ENCODE data around the gene GPX6. TPM values are rescaled to one million over a fixed set of nuclear protein-coding genes. Genes with fewer than 3 reads are reported as not detected.
"Not testable (repeated sequence)": the region's sequence is repeated elsewhere in the genome, so short reads cannot be mapped to it uniquely, and the experiment has no call there.

GPX6 gene
- total RNA-seq, 1 donor from 2014 or later, result not detected

GRCh38 chr6:28525496-28526039 is 10.0 kb upstream of the GPX6 start, which contains the start of gene GPX5:
Gene GPX5, plus strand, starts transcription at chr6:28525881. Its CDS starts 133 bp downstream, at chr6:28526014.
- intact Hi-C loops (cut with micrococcal nuclease), result no loop called here

DNA sequence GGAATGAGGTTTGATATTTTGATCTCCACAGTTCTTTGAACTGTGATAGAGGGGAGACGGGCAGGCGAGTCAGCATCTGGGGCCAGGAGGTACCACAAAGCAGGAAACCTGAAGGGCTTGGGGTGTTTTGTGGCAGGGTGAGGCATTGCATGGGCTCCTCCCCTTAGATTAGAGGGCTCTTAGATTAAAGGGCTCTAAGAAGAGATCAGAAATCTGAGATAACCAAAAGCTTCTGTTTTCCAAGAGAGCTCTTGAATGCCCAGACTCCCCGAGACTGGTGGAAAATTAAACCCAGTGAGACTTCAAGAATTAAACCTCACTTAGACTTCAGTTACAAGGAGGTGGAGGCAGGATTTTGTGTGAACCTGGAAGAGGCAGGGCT is 7.6 kb upstream of the GPX6 start:
- intact Hi-C loops (cut with micrococcal nuclease), result no loop called here

GRCh38 chr6:28522594-28523240 is 7.1 kb upstream of the GPX6 start:
- intact Hi-C loops (cut with micrococcal nuclease), result no loop called here

DNA sequence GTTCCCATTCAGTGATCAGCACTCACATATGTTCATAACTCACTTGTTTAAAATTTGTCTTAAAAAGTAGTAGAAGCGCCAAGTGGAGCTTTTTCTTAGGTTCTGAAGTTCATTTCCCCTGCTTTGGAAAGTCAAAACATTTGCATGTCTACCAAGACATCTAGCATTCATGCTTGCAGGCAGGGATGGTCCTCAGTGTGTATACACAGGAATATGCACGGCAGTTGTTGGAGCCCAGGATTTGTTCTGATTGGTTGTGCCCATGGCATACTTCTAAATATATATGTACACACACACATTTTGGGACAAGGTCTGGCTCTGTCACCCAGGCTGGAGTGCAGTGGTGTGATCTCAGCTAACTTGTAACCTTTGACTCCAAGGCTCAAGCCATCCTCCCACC is 2.4 kb upstream of the GPX6 start:
- intact Hi-C loops (cut with micrococcal nuclease), result no loop called here

DNA sequence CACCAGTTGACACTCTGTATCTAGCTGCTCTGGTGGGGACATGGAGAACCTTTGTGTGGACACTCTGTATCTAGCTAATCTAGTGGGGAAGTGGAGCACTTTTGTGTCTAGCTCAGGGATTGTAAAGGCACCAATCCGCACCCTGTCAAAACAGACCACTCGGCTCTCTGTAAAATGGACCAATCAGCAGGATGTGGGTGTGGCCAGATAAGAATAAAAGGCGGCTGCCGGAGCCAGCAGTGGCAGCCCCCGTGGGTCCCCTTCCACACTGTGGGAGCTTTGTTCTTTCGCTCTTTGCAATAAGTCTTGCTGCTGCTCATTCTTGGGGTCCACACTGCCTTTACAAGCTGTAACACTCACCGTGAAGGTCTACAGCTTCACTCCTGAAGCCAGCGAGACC is 3.2 kb downstream of the GPX6 start:
- intact Hi-C loops (cut with micrococcal nuclease), result not testable (repeated sequence)

DNA sequence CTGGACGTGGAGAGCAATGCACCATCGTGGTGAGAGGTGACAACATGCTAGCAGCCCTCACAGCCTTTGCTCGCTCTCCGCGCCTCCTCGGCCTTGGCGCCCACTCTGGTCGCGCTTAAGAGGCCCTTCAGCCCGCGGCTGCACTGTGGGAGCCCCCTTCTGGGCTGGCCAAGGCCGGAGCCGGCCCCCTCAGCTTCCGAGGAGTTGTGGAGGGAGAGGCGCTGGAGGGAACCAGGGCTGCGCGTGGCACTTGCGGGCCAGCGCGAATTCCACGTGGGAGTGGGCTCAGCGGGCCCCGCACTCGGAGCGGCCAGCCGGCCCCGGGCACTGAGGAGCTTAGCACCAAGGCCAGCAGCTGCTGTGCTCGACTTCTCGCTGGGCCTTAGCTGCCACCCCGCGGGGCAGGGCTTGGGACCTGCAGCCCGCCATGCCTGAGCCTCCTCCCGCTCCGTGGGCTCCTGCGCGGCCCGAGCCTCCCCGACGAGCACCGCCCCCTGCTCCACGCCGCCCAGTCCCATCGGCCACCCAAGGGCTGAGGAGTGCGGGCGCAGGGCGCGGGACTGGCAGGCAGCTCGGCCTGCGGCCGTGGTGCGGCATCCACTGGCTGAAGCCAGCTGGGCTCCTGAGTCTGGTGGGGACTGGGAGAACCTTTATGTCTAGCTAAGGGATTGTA is 3.8 kb downstream of the GPX6 start:
- intact Hi-C loops (cut with micrococcal nuclease), result no loop called here

GRCh38 chr6:28506807-28507475 is 8.7 kb downstream of the GPX6 start:
- intact Hi-C loops (cut with micrococcal nuclease), result no loop called here

DNA sequence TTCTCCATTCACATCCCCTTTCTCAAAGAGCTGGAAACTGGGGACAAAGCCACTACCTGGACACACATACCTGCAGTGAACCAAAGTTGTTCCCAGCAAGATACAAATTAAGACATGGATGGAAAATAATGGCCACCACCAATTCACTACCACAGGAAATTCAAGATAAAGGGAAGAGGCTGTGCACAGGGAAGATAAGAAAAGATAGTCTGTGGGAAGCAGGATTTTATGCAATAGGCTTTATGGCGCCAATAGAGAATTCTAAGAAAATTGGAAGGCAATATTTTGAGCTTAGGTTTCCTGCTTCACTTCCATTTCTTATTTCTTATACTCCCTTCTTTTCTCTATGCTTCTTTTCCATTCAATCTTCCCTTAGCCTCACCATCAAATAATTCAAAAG is 9.9 kb downstream of the GPX6 start:
- intact Hi-C loops (cut with micrococcal nuclease), result no loop called here

- intact Hi-C loops (cut with micrococcal nuclease), result not testable (repeated sequence)
Observed at GRCh38 chr6:28502709-28503305, 12.8 kb downstream of the GPX6 start.

GRCh38 chr6:28502136-28502535 is 13.5 kb downstream of the GPX6 start:
- intact Hi-C loops (cut with micrococcal nuclease), result not testable (repeated sequence)

DNA sequence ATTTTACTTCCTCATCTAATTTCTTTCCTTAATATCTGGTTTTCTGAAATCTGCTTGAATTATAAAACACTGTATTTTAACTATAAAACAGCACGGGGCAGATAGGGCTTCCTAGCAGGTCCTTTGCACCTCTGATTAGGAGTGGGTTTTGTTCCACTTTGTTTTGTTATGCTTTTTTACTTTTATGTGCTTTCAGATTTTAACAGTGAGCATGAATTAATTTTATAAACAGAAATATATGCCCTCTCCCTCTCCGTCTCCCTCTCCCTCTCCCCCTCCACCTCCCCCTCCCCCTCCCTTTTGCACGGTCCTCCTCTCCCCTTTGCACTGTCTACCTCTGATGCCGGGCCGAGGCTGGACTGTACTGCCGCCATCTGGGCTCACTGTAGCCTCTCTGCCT is 14.3 kb downstream of the GPX6 start:
- intact Hi-C loops (cut with micrococcal nuclease), result no loop called here

GRCh38 chr6:28497893-28498292 is 17.7 kb downstream of the GPX6 start:
- intact Hi-C loops (cut with micrococcal nuclease), result loop anchor here (2.0 kb wide), 1 partner anchor 187 kb away; no protein-coding TSS in a partner anchor

DNA sequence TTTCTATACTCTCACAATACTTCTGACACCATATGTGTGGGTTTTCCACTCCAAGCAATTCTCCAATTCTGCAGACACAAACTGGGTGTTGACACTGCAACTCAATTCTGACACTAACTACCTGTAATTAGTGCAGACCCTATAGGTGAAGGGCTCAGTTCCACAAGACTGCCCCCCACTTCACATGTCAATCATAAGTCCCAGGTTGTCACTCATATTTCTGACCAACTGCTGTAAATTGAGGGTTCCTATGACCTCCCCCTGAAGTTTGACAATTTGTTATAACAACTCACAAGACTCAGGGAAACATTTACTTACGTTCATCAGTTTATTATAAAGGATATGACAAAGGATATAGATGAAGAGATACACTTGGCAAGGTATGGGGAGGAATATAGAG is 18.3 kb downstream of the GPX6 start:
- intact Hi-C loops (cut with micrococcal nuclease), result loop anchor here (2.0 kb wide), 1 partner anchor 187 kb away; no protein-coding TSS in a partner anchor

GRCh38 chr6:28496099-28496779 is 19.4 kb downstream of the GPX6 start:
- intact Hi-C loops (cut with micrococcal nuclease), result loop anchor here (1.0 to 2.0 kb wide), 2 partner anchors 84 to 189 kb away; no protein-coding TSS in a partner anchor

GRCh38 chr6:28491984-28492317 is 23.6 kb downstream of the GPX6 start:
- intact Hi-C loops (cut with micrococcal nuclease), result no loop called here

GRCh38 chr6:28490205-28490890 is 25.2 kb downstream of the GPX6 start:
- intact Hi-C loops (cut with micrococcal nuclease), result no loop called here

DNA sequence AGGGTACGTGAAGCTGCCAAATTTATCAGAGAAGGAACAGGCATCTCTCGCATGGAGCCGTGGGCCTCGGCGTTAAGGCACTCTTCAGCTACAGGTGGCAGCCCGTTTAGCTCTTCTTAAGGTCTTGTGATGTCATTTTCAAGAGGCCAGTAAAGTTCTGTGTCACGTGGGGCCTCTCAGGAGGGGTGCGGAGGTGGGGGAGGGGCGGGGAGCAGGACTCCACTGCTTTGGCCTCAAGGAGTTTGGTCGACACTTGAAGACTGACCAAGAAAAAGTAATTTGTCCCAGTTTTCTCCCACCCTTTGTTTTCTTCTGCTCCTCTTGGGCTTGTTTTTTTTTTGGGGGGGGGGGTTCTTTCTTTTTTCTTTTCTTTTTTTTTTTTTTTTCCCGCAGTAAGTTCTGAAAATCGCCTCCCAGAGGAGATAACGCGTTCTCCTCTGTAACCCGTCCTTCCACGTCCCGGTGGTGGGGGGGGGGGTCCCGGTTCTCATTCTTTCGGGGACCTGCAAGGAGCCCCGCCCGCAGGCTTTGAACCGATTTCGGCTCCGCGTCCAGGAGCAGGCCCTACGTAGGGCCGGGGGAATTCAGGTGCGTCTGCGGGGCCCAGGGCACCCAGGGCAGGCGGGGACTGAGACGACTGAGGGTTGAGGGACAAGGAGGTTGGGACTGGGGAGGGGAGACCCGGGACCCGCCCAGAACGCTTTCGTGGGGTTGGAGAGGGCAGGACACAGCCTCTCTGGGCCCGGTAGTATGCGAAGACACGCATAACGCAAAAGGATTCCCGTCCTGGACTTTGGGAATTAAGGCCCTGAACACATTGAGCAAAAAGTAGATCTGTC is 26.0 kb downstream of the GPX6 start:
- intact Hi-C loops (cut with micrococcal nuclease), result loop anchor here (2.0 to 5.0 kb wide), 4 partner anchors 15 to 99 kb away; partner anchors contain the start of gene ZSCAN23

DNA sequence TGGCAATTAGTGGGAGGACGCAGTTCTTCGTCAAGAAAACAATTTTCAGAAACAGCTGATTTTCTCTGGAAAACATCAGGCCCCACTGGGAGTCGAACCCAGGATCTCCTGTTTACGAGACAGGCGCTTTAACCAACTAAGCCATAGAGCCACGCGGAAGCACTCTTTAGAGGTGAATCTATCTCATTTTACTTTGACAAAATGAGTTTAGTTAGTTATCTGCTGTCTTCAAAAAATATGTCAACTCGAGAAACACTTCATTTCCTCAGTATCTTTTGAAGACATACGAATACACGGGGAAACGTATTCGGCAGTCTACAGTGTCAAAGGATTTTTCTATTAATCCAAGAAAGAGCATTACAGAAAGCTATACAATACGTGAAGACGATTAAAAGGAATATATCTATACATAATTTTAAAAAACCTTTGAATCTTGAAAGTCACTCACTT is 26.7 kb downstream of the GPX6 start:
- intact Hi-C loops (cut with micrococcal nuclease), result loop anchor here (2.0 to 5.0 kb wide), 4 partner anchors 14 to 100 kb away; partner anchors contain the start of gene ZSCAN23

All from T-helper 1 cell treated with Interleukin-12 subunit alpha and Interleukin-12 subunit beta and Interleukin-4 antibody, amounts not matched to agents 30 ng/mL and 1 ng/mL, for 36 hours (primary cell).